Stimulated activated CD4-positive, alpha-beta T cell treated with anti-CD3 and anti-CD28 coated beads, TNF-alpha, amount 100 ng/mL, for 48 hours (primary cell): ENCODE results near the gene CX3CR1.
"Not testable (repeated sequence)": the region's sequence is repeated elsewhere in the genome, so short reads cannot be mapped to it uniquely, and the experiment has no call there.

ENCODE experiments used
- DNase-seq, 3 donors: peaks; one replicate each; pipeline ENCODE4 v3.0.0-alpha.2; 2020; ENCODE audit warnings: low read depth in 3 of 3

The CX3CR1 gene

DNA sequence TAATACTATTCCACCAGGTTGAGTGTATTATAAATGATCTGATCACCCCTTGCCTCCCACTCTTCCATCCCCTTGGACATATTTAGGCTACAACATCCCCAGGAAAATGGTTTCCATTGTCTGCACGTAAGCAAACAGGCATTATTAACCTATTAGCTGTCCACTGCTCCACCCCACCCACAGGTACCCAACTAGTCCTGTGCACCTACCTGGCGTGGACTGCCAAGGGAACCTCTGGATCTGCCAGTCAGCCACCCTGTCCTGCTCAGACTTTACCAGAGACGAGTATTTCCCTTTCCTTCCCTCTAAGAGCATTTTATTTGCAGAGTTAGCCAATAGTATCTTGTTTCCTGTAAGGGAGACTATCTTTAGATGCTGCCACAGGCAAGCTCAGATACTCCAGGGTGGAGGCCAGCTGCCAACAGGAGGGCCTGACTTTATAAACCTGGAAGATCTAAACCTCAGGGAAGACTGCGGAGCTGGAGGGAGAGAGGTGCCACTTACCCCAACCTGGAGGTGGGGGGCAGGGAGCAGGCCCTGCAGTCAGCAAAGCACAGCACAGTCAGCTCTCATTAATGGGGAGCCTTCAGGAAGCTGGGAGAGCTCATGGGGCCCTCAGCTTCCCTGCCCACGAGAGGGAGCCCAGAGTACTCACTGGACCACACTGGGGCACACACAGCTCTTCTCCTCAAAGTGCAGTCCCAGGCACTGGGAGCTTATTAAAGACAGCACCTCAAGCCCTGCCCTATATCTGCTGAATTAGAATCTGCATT, at the start of gene CX3CR1:
Gene CX3CR1, minus strand, starts transcription at position 292 of the 773 bp plus-strand sequence. CDS start 13,527 bp downstream, outside the sequence.
- no peak for DNase-seq

DNA sequence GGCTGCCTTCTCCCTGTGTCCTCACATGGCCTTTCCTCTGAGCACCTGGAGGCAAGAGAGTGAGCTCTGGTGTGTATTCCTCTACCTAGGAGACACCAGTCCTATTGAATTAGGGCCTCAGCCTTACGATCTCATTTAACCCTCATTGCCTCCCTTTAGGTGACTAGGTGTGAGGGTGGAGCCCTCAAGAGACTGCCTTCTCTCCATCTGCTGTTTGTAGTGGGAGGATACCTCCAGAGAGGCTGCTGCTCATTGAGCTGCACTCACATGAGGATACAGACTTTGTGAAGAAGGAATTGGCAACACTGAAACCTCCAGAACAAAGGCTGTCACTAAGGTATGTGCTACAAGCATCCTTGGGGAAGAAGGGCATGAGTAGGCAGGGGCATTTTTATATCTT, 49.7 kb upstream of the CX3CR1 start, which contains the start of gene CCR8:
Gene CCR8, plus strand, starts transcription at position 217 of the 400 bp plus-strand sequence. CDS start 2,623 bp downstream, outside the sequence.
- DNase-seq: no peak

DNA sequence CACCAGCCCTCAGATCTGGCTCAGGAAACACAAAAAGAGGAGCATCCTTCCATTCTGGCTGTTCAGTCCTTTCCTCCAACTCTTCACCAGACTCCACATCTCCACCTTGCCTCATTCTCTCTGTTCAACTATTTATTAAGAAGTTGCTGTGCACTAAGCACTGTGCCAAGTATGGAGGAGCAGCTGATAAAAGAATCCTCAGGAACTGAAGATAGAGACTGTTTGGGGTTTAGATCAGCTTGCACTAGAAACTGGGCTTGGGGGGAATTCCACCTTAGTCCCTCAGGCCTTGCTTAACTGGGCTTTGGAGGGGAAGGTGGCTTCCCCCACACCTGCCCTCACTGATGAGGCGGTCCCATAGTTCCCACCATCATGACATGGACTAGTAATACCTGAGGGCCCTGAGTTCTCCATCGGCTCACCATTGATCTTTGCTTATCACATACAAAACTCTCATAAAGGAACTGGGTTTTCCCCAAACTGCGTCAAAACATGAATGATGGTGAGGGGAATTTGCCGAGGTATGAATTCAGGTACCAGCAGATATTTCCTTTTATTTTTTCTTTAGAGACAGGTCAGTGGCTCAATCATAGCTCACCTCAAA, 48.0 kb upstream of the CX3CR1 start:
- DNase-seq: no peak

DNA sequence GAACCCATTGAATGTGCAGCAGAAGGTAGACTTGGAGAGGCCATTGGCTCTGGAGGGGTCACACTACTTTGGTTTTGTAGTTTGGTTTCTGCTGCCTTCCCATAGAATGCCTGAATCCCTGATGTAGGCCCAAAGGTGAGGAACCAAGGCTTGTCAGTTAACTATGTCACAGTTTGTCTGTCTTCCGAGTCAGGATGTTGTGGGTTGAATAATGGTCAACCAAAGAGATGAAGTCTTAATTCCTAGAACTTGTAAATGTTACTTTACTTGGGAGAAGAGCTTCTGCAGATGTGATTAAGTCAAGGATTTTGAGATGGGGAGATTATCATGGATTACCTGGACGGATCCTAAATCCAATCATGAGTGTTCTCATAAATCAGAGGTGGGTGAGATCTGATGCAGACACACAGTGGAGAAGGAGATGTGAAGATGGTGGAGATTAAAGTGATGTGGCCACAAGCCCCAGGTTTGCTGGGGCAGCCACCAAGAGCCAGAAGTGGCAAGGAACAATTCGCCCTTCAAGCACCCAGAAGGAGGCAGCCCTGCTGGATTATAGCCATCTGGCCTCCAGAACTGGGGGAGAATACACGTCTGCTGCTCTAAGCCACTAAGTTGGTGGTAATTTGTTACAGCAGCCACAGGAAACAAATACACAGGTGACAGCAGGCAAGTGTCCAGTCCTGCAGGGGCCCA, 47.4 kb upstream of the CX3CR1 start:
- DNase-seq: no peak

GRCh38 chr3:39325236-39325635, 45.4 kb upstream of the CX3CR1 start:
- no peak for DNase-seq

GRCh38 chr3:39323494-39323893, 43.7 kb upstream of the CX3CR1 start:
- DNase-seq: no peak

DNA sequence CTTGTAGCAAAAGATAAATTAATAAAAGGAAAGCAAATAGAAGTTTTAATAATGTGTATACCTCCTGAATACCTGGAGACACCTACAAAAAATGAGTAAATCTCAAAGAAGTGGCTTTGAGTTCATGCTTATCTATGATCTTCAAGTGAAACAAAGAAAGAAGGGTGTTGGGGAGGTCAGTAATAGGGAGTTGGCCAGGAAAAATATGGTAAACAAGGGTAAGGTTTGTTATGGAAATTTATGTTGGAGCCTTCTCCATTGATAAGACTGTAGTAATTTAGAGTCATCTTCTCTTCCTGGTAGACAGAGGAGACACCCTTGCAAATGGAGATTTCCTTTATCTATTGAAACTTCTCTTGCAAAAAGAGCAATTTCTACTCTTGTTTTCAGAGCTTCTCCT, 43.1 kb upstream of the CX3CR1 start:
- no peak for DNase-seq

DNA sequence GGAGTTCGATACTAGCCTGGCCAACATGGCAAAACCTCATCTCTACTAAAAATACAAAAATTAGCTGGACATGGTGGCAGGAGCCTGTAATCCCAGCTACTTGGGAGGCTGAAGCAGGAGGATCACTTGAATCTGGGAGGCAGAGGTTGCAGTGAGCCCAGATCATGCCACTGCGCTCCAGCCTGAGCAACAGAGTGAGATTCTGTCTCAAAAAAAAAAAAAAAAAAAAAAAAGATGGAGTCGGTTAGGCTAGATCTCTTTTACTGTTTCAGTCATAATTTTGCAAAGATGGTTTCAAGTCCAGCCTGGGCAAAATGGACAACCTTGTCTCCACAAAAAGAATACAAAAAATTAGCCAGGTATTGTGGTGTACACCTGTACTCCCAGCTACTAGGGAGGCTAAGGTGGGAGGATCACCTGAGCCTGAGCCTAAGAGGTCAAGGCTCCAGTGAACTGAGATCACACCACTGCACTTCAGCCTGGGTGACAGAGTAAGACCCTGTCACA, 42.4 kb upstream of the CX3CR1 start:
- DNase-seq: not testable (repeated sequence)

DNA sequence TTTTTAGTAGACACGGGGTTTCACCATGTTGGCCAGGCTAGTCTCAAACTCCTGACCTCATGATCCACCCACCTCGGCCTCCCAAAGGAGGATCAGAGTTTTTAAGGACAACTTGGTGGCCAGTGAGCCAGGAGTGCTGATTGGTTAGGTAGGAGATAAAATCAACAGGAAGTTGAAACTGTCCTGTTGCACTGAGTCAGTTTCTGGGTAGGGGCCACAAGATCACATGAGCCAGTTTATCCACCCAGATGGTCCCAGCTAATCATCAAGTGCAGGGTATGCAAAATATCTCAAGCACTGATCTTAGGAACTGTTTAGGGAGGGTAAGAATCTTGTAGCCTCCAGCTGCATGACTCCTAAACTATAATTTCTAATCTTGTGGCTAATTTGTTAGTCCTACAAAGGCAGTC, 41.7 kb upstream of the CX3CR1 start:
- DNase-seq: not testable (repeated sequence)

DNA sequence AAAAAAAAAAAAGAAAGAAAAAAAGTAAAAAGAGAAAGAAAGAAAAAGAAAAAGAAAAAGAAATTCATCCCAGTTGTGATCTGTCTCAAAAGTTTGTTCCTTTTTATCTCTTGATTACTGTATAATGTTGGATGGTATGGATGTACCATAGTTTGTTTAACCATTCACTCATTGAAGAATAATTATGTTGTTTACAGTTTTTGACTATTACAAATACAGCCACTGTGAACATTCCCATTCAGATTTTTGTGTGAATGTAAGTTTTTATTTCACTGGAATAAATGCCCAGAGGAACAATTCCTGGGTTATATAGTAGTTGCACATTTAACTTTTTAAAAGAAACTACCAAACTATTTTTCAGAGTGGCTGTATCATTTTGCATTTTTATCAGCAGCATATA, 39.4 kb upstream of the CX3CR1 start:
- no peak for DNase-seq

- DNase-seq: no peak
These were observed 38.5 kb upstream of the CX3CR1 start for GRCh38 chr3:39318301-39318700.

DNA sequence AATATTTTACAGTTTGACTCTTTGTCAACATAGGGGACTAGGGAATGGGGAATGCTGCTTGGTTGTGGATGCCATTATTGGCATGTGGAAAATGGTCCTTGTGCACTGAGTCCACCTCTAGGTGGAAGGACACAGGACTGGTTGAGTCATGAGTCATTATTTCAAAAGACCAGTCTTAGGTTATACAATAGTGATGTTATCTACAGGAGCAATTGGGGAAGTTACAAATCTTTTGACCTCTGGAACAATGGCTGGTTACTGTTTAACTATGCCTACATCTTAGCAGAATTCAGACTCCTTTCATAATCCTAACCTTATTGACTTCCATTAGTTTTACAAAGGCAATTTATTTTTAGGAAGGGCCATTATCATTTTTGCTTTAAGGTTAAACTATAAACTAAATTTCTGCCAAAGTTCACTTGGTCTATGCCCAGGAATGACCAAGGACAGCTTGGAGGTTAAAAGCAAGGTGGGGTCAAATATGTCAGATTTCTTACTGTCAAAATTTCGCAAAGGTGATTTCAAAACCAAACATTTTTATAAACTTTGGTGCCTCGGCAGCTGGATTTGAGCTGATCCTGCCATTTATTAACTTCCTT, 37.8 kb upstream of the CX3CR1 start:
- no peak for DNase-seq

DNA sequence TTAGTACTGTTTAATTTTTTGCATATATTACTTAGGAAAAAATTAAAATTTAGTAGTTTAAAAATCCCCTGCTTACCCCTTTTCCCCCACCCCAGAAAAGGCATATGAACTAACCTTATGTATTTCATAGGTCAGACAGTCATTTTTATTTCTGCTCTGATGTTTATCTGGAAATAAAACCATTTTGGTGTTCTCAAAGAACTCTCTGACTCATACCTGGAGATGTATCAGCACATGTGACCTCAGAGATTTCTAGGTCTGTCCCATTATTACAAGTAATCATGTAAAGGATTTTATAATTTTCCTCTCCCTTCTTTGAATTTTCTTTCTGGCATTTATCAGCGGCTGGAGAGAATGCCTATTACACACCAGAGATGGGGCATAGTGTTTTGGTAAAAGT, 35.6 kb upstream of the CX3CR1 start:
- no peak for DNase-seq

DNA sequence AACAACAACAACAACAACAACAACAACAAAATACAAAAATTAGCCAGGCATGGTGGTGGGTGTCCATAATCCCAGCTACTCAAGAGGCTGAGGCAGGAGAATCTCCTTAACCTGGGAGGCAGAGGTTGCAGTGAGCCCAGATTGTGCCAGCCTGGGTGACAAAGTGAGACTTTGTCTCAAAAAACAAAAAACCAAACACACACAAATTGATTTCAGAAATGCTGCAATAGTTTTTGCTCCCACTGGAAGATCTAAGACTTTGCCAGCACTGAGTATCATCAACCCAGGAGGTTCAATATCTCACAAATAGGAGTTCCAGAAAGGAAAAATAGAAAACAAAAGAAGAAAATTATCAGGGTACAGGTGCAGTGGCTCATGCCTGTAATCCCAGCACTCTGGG, 33.5 kb upstream of the CX3CR1 start:
- no peak for DNase-seq

- DNase-seq: no peak
These were observed 22.3 kb upstream of the CX3CR1 start for GRCh38 chr3:39302178-39302577.

DNA sequence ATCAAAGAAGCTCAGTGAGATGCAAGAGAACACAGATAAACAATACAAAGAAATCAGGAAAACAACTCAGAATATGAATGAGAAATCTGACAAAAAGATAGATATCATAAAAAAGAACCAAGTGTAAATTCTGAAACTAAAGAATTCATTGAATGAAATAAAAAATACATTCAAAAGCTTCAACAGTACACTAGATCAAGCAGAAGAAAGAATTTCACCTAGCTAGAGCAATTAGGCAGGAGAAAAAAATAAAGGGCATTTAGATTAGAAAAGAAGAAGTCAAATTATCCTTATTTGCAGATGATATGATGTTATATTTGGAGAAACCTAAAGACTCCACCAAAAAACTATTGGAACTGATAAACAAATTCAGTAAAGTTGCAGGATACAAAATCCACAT, 19.4 kb upstream of the CX3CR1 start:
- no peak for DNase-seq

DNA sequence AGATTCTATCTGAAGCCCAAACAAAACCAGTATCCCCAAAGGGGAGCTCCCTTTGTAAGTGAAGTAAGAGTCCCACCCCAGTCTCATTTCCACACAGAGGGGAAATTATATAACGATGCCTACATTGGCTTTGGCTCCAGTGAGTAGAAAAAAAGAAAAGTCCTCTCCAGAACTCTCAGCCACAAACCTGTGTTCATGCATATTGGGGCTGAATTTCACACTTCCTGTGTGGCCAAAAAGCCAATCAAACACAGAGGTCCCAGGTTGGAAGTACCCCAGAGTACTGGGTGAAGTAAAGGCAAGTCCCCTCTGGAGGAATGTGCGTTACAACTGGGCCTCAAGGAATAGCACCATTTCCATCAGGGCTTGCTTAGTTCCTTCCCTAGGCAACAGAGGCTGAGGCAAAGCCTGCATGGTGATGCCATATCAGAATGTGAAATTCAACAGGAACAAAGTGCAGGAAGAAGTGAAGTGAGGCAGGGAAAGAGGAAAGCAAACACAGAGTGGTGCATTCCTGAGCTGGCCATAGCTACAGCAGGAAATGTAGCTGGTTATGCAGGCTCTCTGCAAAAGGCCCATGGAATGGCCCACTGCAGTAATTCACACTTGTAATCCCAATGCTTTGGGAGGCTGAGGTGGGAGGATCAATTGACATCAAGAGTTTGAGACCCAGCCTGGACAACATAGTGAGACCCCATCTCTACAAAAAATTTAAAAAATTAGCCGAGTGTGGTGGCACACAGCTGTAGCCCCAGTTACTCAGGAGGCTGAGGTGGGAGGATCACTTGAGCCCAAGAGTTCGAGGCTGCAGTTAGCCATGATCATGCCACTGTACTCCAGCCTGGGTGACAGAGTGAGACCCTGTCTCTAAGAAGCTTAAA, 16.6 kb upstream of the CX3CR1 start:
- DNase-seq: no peak

- no peak for DNase-seq
These were observed 15.4 kb upstream of the CX3CR1 start for GRCh38 chr3:39295184-39295775.

GRCh38 chr3:39294446-39295183, 14.8 kb upstream of the CX3CR1 start:
- no peak for DNase-seq

GRCh38 chr3:39292961-39293360, 13.1 kb upstream of the CX3CR1 start:
- DNase-seq: no peak
